GM12878 (cell line): ENCODE results near the gene CNTD1. TPM values are rescaled to one million over a fixed set of nuclear protein-coding genes. Genes with fewer than 3 reads are reported as not detected.

Experiments used
- IRF3 ChIP-seq: fragments of 450-650 bp; IDR thresholded peaks from 2 replicates; pipeline ENCODE4 v1.6.1; 2014; ENCODE audit warnings: mild to moderate bottlenecking
- SPI1 ChIP-seq: IDR thresholded peaks from 2 replicates; pipeline ENCODE4 v1.6.1; 2011; ENCODE audit warnings: low read depth, mild to moderate bottlenecking, low read length, moderate library complexity, borderline replicate concordance; ENCODE audit not compliant: insufficient read depth
- ZNF687 ChIP-seq: fragments of 450-650 bp; IDR thresholded peaks from 2 replicates; pipeline ENCODE4 v1.6.1; 2017; ENCODE audit warnings: mild to moderate bottlenecking, moderate library complexity
- ZSCAN29 ChIP-seq: fragments of 450-650 bp; IDR thresholded peaks from 2 replicates; pipeline ENCODE4 v1.6.1; 2017; ENCODE audit warnings: mild to moderate bottlenecking, moderate library complexity
- polyA plus RNA-seq, 11 experiments: library from polyadenylated mRNA; depleted of rRNA in 4 of 11; unstranded in 6 of 11; stranded (reverse) in 5 of 11; fragments of >200 nt; fragmentation: Nextera tagmentation in 4 of 11; fragmentation: Illumina TruSeq in 1 of 11; extraction: Ambion mirVana in 4 of 11; extraction: Trizol in 1 of 11; gene quantifications; 1 replicate in 1 of 11; 2 replicates in 10 of 11; pipeline versions ENCODE4 v1.2.1 to v1.2.3, GENCODE V29; 2011 to 2016; ENCODE audit warnings: inconsistent platforms in 2 of 11, missing spikeins in 2 of 11, low read depth in 1 of 11
- total RNA-seq, 4 experiments: library from RNA; depleted of rRNA in 3 of 4; stranded (reverse); fragments of >200 nt in 3 of 4; fragmentation: Illumina TruSeq in 1 of 4; extraction: Trizol in 1 of 4; gene quantifications; 2 replicates each; pipeline versions ENCODE4 v1.2.1 to v1.2.3, GENCODE V29; 2013 to 2021

Gene CNTD1
- total and polyA plus RNA-seq, 10 of the 15 experiments (the other 5 are each of a cell fraction or from before 2014, with no cell fraction given): 0.06 to 1.5 (median 1.1) TPM; not detected in 4

DNA sequence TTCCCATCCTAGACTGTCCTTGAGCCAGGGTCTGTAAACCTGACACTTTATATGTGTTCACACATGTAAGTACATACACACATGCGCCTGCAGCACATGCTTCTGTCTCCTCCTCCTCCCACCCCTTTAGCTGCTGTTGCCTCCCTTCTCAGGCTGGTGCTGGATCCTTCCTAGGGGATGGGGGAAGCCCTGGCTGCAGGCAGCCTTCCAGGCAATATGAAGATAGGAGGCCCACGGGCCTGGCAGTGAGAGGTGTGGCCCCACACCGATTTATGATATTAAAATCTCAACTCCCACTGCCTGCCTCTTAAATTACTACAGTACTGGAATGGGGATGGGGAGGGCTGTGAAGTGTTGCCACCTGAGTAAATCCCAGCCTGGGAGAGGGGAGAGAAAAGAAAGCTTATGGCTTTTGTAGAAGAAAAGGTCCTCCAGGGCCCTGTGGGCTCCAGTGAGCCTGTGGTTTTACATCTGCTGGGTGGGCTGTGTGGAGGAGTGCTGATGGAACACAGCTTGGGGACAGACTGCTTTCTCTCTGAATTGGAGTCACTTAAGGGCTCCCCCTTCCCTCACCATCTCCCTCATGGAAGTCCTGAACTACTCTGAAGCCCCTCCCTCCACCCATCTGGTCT is 19.2 kb upstream of the CNTD1 start (continued):
- TF ChIP-seq ZNF687 (no peak), SPI1 (no peak), IRF3 (no peak), ZSCAN29 (no peak)
